Suppressor macrophage (primary cell): Measurements from ENCODE around the gene ASF1B.
"Not testable (repeated sequence)": the region's sequence is repeated elsewhere in the genome, so short reads cannot be mapped to it uniquely, and the experiment has no call there.

ENCODE experiments used
- DNase-seq, 4 experiments: peaks; one replicate each; pipeline ENCODE4 v3.0.0-alpha.2; 2020 to 2022
- total RNA-seq, 17 experiments: gene quantifications; one replicate each; lab custom pipeline; 2026; ENCODE audit warnings: mixed read lengths in 6 of 17, inconsistent platforms in 3 of 17; lab: John Stamatoyannopoulos, UW

Gene ASF1B
- 6.2 to 45.6 (median 18.7) reads per million in 17 experiments for total RNA-seq

- peak; percentile 100 for DNase-seq
These were observed at the start of gene ASF1B for GRCh38 chr19:14136509-14137281. Gene ASF1B (minus strand): TSS chr19:14136589. CDS start chr19:14136456, 133 bp downstream.

- not testable (repeated sequence) for DNase-seq
These were observed 49.3 kb upstream of the ASF1B start for GRCh38 chr19:14185691-14186090.

GRCh38 chr19:14185158-14185557 is 48.8 kb upstream of the ASF1B start:
- DNase-seq, result no peak

DNA sequence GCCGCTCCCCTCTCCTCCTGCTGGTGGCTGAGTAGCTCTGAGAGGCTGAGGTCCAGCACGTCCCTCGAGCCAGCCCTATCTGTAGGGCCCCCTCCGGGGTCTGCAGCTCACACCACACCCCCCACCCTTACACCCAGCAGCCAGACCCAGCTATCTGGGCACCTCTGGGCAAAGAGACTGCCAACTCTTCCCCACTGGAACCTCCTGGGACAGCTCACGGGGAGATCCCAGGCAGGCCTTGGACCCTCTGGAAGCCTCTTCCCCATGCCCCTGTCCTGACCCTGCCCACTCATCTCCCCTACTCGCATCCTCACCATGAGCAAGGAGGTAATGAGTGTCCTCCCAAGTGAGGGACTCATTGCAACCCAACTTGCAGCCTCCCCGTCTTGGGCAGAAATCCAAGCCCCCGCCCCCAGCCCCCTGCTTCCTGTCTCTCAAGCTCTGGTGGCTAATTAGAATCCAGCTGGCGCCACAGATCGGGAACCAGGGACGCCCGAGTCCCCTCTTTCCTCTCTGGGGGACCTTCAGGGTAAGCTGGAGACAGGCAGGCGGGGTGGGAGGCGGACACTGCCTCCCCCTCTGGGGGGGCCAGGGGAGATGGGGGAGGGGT is 47.5 kb upstream of the ASF1B start:
- DNase-seq, result no peak

DNA sequence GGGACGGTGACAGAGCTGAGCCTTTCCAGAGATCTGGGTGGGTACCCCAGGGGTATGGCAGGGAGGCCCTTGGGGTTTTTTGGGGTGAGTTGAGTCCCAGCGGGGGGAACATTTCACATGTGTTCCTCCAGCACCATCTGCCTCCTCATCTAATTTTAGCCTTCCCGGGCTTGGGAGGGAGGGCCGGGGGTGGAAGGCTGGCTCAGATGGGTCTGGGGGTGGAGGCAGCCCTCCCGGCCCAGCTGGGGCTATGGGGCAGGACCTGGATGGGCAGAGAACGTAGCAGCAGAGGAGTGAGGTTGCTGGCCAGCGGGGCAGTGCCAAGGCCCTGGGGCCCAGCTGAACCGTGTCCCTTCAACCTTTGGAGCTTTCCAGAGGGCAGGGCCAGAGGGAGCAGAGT is 46.1 kb upstream of the ASF1B start:
- no peak for DNase-seq

DNA sequence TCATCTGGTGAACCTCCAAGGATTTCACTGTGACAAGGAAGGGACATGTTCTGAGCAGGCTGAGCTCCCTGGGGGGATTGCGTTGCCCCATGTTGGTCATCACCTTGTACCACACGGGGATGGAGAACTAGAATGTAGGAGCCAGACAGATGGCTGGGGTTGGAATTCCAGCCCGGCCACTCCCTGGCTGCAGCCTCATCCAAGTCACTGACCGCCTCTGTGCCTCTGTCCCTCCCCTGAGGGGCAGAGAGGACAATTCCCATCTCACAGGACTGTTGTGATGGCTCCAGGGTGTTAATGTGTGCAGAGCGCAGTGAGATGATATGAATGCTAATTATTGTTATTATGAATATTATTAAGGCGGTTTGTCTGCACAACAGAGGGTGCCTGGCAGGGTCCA is 45.5 kb upstream of the ASF1B start:
- no peak for DNase-seq

DNA sequence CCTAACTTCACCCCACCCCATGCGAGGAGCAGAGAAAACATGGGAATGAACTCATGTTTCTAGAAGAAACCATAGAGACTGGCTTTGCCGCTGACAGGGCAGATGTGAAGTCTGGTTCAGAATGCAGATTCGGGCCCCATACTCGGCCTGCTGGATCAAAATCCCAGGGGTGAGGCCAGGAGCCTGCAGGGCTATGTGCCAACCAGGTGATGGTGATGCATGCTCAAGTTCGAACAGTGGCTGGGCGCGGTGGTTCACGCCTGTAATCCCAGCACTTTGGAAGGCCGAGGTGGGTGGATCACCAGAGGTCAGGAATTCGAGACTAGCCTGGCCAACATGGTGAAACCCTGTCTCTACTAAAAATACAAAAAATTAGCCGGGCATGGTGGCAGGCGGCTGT is 44.8 kb upstream of the ASF1B start:
- DNase-seq, result not testable (repeated sequence)

GRCh38 chr19:14177496-14178074 is 41.2 kb upstream of the ASF1B start:
- DNase-seq, result no peak

DNA sequence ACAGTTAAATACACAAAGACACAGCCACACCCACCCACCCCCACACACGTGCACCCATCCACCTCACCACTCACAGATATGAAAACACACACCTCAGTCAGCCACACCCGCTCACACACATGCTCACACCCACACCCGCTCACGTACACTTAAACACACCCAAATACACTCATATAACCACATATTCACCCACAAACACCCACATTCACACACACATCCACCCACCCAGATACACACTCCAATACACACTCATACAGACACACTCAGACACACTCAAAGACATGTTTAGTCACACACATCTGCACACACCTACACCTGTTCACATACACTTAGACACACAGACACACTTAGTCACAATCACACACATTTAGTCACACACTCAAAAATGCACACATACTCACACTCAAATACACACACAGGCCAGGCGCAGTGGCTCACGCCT is 39.0 kb upstream of the ASF1B start:
- no peak for DNase-seq

DNA sequence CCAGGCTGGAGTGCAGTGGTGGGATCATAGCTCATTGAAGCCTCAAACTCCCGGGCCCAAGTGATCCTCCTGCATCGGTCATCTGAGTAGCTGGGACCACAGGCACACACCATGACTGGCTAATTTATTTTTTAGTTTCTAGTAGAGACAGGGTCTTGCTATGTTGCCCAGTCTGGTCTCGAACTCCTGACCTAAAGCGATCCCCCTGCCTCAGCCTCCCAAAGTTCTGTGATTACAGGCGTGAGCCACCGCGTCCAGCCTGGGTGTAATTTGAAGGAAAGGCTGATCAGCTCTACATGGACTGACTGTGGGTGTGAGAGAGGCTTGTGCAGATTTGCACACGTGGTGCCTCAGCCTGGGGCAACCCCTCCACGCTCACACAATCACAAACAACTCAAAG is 38.5 kb upstream of the ASF1B start:
- DNase-seq, result no peak

GRCh38 chr19:14168993-14169392 is 32.6 kb upstream of the ASF1B start:
- DNase-seq, result no peak

DNA sequence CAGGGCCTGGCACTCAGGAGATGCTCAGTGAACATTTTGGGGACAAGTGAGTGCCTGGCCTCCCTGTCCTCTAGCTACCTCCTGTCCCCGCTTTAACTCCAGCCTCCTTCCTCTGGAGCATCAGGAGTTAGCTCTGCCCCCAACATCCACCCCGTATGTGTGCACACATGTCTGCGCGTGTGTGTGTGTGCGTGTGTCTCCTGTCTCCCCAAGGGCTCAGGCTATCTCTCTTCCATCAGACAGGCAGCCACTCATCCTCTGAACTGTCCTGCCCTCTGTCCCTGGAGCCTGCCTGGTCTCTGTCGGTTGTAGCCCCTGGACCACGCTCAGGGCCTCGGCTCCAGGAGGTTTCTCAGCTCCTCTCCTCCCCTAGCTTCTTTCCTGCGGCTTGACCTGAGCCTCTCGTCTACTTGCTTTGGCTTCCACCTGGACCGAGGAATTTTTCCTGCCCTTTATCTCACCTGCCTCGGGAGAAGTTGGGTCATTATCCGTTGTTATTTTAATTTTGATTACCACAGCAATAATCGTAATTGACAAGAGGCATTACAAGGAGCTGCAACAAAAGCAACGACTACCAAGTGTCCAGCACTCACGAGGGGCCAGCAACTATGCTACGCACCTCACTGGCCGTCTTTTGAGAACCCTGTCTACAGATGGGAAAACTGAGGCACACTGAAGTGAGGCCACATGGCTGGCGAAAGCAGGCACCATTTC is 32.0 kb upstream of the ASF1B start:
- DNase-seq, result no peak

- peak; percentile 49 to 76 (median 70) for DNase-seq
These were observed 31.3 kb upstream of the ASF1B start for GRCh38 chr19:14167576-14168138.

GRCh38 chr19:14166999-14167575 is 30.7 kb upstream of the ASF1B start:
- DNase-seq, result no peak

DNA sequence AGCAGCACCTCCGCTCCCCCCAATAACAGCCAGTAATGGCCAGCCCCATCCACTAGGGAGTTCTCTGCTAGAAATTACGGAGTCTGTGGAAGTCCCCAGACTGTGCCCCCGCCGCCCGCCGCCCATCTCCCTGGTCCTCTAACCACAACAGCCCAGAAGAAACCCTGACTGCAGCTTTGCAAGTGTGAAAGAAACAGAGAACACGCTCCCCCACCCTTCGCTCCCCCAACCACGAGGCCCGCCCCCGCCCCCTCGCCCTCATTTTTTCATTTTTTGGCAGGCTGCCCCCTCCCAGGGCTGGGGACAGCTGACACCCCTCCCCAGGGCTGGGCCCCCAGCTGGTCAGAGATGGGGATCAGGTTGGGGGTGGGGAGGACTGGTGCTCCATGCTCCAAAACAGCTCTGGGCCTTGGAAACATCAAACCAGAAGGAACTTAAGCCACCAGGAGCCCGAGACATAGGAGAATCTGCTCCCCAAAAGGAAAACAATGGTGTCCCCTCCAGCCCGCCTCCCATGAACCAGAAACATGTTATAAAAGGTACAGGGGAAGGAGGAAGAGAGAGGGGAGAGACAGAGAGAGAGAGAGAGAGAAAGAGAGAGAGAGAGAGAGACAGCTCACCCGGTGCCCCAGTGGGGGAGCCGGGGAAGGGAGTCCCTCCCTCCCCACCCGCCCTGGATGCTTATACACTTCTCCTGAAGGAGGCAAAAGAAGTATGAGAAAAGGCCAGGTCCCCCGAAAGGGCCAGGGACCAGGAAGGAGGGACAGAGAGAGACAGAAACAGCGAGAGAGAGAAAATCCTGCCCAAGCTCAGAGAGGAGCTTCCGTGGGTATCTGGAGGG is 29.8 kb upstream of the ASF1B start:
- DNase-seq, result no peak

DNA sequence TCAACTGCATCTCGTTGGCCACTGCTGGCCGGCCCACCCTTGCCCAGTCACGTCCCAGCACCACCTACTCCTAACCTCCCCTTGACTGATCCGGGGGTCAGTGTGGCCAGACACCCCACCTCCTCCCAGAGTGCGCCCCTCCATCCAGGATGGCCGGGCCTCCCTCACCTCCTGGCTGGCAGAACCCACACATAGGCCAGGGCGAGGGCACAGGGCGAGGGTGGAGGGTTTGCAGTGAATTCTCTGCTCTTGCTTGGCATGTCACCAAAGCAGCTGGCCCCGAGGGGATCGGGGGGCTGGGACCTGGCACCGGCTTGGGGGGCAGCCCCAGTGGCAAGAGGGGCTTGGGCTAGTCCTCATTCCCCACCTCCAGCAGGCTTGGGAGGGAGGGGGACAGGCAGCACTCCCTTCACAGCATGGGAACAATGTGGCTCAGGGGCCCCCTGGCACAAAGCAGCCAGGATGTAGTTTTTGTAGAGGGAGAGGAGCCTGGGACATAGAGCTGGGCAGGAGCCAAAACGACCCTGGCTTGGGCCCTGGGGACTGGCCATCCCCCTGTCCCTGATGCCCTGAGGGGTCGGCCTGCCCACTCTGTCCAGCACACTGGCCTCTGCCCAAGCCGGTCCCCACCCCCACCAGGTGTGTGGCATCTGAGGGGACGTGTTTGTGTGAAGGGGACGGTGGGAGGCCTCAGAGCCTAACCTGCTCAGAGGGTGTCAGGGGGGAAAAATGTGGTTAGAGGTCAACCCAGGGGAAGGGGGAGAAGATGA is 28.5 kb upstream of the ASF1B start:
- DNase-seq, result no peak

- DNase-seq, result no peak
These were observed 27.7 kb upstream of the ASF1B start for GRCh38 chr19:14164082-14164481.

GRCh38 chr19:14162871-14163297 is 26.5 kb upstream of the ASF1B start:
- no peak for DNase-seq

- DNase-seq, result no peak
These were observed 24.9 kb upstream of the ASF1B start for GRCh38 chr19:14161305-14161704.

GRCh38 chr19:14160017-14160703 is 23.8 kb upstream of the ASF1B start:
- DNase-seq, result no peak
